WERI-Rb-1 (cell line): ENCODE data around the gene DHRS1.

Experiments used
- DNase-seq: peaks from one replicate; pipeline ENCODE4 v3.0.0-alpha.2; 2020
- H3K27ac ChIP-seq: fragments of 250-450 bp; sonication (Bioruptor Pico); 2 replicates; pipeline ENCODE4 v1.5.1; 2020; ENCODE audit warnings: mild to moderate bottlenecking, moderate library complexity
- H3K27me3 ChIP-seq: fragments of 250-450 bp; sonication (Bioruptor Pico); 2 replicates; pipeline ENCODE4 v1.5.1; 2021; ENCODE audit warnings: mild to moderate bottlenecking, low read depth, moderate library complexity; ENCODE audit not compliant: insufficient read depth, severe bottlenecking
- H3K36me3 ChIP-seq: fragments of 250-450 bp; sonication (Bioruptor Pico); 2 replicates; pipeline ENCODE4 v1.5.1; 2020; ENCODE audit warnings: mild to moderate bottlenecking, moderate library complexity
- H3K4me3 ChIP-seq: 2 replicates; pipeline ENCODE4 v1.5.1; 2011; ENCODE audit warnings: low read depth, mild to moderate bottlenecking, control low read depth, low read length
- H3K9me3 ChIP-seq: fragments of 250-450 bp; sonication (Bioruptor Pico); 2 replicates; pipeline ENCODE4 v1.5.1; 2021; ENCODE audit warnings: mild to moderate bottlenecking, moderate library complexity; ENCODE audit not compliant: severe bottlenecking
- CTCF ChIP-seq: IDR thresholded peaks from 2 replicates; pipeline ENCODE4 v1.5.1; 2011; ENCODE audit warnings: low read depth, mild to moderate bottlenecking, control low read depth, inconsistent platforms, low read length

DHRS1 gene

GRCh38 chr14:24298892-24299254, 707 bp downstream of the DHRS1 start:
- H3K9me3 ChIP-seq: no peaks in the 10 kb centered on the region
- H3K27me3 ChIP-seq: no peaks in the 10 kb centered on the region
- no peak for TF ChIP-seq CTCF
- H3K27ac ChIP-seq: no peak overlapping the region; the same call in 1 of the 2 replicates
- H3K36me3 ChIP-seq: peaks cover 42% of the 10 kb centered on the region
- peak; percentile 33 for DNase-seq
- H3K4me3 ChIP-seq: peak overlapping the region; percentile 94

- DNase-seq: peak; percentile 21
These were observed 2.2 kb downstream of the DHRS1 start for GRCh38 chr14:24297190-24297964.

GRCh38 chr14:24296341-24297157, 3.0 kb downstream of the DHRS1 start:
- Histone ChIP-seq H3K27ac (no peak overlapping the region), H3K27me3 (no peaks in the 10 kb centered on the region), H3K36me3 (peaks cover 18% of the 10 kb centered on the region), H3K4me3 (no peak overlapping the region), H3K9me3 (no peaks in the 10 kb centered on the region)
- TF ChIP-seq CTCF: peak; percentile 75
- peak; percentile 65 for DNase-seq

More at GRCh38 chr14:24297190-24297964, 2.2 kb downstream of the DHRS1 start:
- Histone ChIP-seq H3K4me3 (no peak overlapping the region), H3K27me3 (no peaks in the 10 kb centered on the region), H3K36me3 (peaks cover 27% of the 10 kb centered on the region), H3K9me3 (no peaks in the 10 kb centered on the region), H3K27ac (no peak overlapping the region)
- TF ChIP-seq CTCF: peak; percentile 64

- Histone ChIP-seq H3K27ac (no peak overlapping the region), H3K27me3 (no peaks in the 10 kb centered on the region), H3K9me3 (no peaks in the 10 kb centered on the region), H3K36me3 (peaks cover 17% of the 10 kb centered on the region), H3K4me3 (no peak overlapping the region)
- TF ChIP-seq CTCF: no peak
- no peak for DNase-seq
These were observed 6.1 kb downstream of the DHRS1 start for GRCh38 chr14:24293525-24293924.

DNA sequence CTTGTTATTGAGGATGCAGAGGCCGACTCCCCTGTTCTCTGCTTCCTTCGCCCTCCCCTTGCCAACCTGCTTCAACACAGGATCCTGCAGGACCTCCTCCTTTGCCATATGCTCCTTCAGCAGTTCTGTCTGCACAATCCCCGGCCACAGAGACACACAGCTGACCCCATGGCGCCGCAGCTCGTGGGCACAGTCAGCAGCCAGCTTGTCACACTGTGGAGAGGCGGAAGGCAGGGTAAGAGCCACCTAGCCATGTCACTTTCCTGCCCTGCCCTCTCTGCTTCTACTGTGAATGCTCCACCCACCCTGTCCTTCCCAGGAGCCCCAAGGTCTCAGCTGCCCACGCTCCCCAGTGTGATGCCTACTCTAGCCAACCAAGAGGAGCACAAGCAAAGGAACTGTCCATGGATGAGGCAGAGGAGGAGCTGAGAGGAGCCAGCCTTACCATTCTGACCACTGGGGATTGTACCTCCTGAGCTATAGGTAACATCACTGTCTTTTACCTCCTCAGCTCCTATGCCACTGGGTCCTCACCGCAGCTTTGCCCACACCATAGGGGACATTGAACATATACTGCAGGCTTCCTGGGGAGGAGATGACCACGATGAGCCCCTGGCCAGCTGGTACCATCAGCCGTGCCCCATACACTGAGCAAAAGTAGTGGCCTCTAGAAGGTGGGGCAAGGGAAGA, 7.3 kb downstream of the DHRS1 start:
- Histone ChIP-seq H3K36me3 (peaks cover 17% of the 10 kb centered on the region), H3K4me3 (no peak overlapping the region), H3K27ac (no peak overlapping the region), H3K27me3 (no peaks in the 10 kb centered on the region), H3K9me3 (no peaks in the 10 kb centered on the region)
- no peak for DNase-seq
- TF ChIP-seq CTCF: no peak
